ENCODE measurements around the gene OR51B6. TPM values are rescaled to one million over a fixed set of nuclear protein-coding genes. Genes with fewer than 3 reads are reported as not detected.

The OR51B6 gene
- total RNA-seq, 1 experiment from 2014 or later = not detected

- H3K9me3 ChIP-seq (ENCODE audit: low read depth, low read length, poor library complexity, severe bottlenecking) = no peaks in the 10 kb centered on the region
- no peak for DNase-seq (ENCODE audit: low spot score)
- BruUV-seq (replicated peaks) = no TSS peak
Measured at GRCh38 chr11:5368502-5369043, 17.3 kb downstream of the OR51B6 start.

GRCh38 chr11:5369789-5370188, 18.5 kb downstream of the OR51B6 start:
- H3K36me3 ChIP-seq (ENCODE audit: insufficient read depth, low read length, poor library complexity, severe bottlenecking) = no peaks in the 10 kb centered on the region
- no peaks in the 10 kb centered on the region for H3K9me3 ChIP-seq (ENCODE audit: low read depth, low read length, poor library complexity, severe bottlenecking)
- TF ChIP-seq EZH2 (IDR thresholded peaks at IDR 0.05; ENCODE audit: borderline replicate concordance, low read depth, low read length, poor library complexity, severe bottlenecking) (no peak), CTCF (conservative IDR thresholded peaks at IDR 0.05; ENCODE audit: low read depth, low read length) (0 out of 2 replicates have a peak, but pooled peaks have one; percentile 32)
- no peak for DNase-seq (ENCODE audit: low spot score)
- H3K27me3 ChIP-seq (replicated peaks; ENCODE audit: insufficient read depth, low read depth, low read length, poor library complexity) = no peaks in the 10 kb centered on the region
- no peak overlapping the region for H3K4me3 ChIP-seq (ENCODE audit: low read depth, low read length, poor library complexity, severe bottlenecking)
- ChIA-PET CTCF (no interaction called here), POLR2A (ENCODE audit: low non-redundant PET) (no interaction called here)
- intact Hi-C loops (cut with micrococcal nuclease; ENCODE audit: unreplicated experiment) = no loop called here
- H3K4me1 ChIP-seq (ENCODE audit: insufficient read depth, low read length, poor library complexity, severe bottlenecking) = no peaks in the 10 kb centered on the region
- H3K27ac ChIP-seq (ENCODE audit: low read depth, low read length, poor library complexity, severe bottlenecking) = no peak overlapping the region
- BruUV-seq (replicated peaks) = no TSS peak

More at GRCh38 chr11:5368502-5369043, 17.3 kb downstream of the OR51B6 start:
- POLR2A ChIA-PET (ENCODE audit: low non-redundant PET) = no interaction called here
- no peak overlapping the region for H3K27ac ChIP-seq (ENCODE audit: low read depth, low read length, poor library complexity, severe bottlenecking)
- H3K4me1 ChIP-seq (ENCODE audit: insufficient read depth, low read length, poor library complexity, severe bottlenecking) = no peaks in the 10 kb centered on the region
- no peak for TF ChIP-seq CTCF (conservative IDR thresholded peaks at IDR 0.05; ENCODE audit: low read depth, low read length)
- no peak for TF ChIP-seq EZH2 (IDR thresholded peaks at IDR 0.05; ENCODE audit: borderline replicate concordance, low read depth, low read length, poor library complexity, severe bottlenecking)
- H3K27me3 ChIP-seq (replicated peaks; ENCODE audit: insufficient read depth, low read depth, low read length, poor library complexity) = no peaks in the 10 kb centered on the region
- CTCF ChIA-PET = no interaction called here
- no peak overlapping the region for H3K4me3 ChIP-seq (ENCODE audit: low read depth, low read length, poor library complexity, severe bottlenecking)
- H3K36me3 ChIP-seq (ENCODE audit: insufficient read depth, low read length, poor library complexity, severe bottlenecking) = no peaks in the 10 kb centered on the region
- intact Hi-C loops (cut with micrococcal nuclease; ENCODE audit: unreplicated experiment) = no loop called here

GRCh38 chr11:5380740-5381342, 29.5 kb downstream of the OR51B6 start:
- intact Hi-C loops (cut with micrococcal nuclease; ENCODE audit: unreplicated experiment) = loop anchor here (1.0 to 5.0 kb wide), 3 partner anchors 179 to 754 kb away; partner anchors contain the start of gene OR51V1
- H3K9me3 ChIP-seq (ENCODE audit: low read depth, low read length, poor library complexity, severe bottlenecking) = no peaks in the 10 kb centered on the region
- TF ChIP-seq CTCF (conservative IDR thresholded peaks at IDR 0.05; ENCODE audit: low read depth, low read length) (peak; percentile 70), EZH2 (IDR thresholded peaks at IDR 0.05; ENCODE audit: borderline replicate concordance, low read depth, low read length, poor library complexity, severe bottlenecking) (no peak)
- H3K27me3 ChIP-seq (replicated peaks; ENCODE audit: insufficient read depth, low read depth, low read length, poor library complexity) = no peaks in the 10 kb centered on the region
- H3K36me3 ChIP-seq (ENCODE audit: insufficient read depth, low read length, poor library complexity, severe bottlenecking) = no peaks in the 10 kb centered on the region
- no peaks in the 10 kb centered on the region for H3K4me1 ChIP-seq (ENCODE audit: insufficient read depth, low read length, poor library complexity, severe bottlenecking)
- ChIA-PET CTCF (no interaction called here), POLR2A (ENCODE audit: low non-redundant PET) (no interaction called here)
- H3K27ac ChIP-seq (ENCODE audit: low read depth, low read length, poor library complexity, severe bottlenecking) = no peak overlapping the region
- no peak overlapping the region for H3K4me3 ChIP-seq (ENCODE audit: low read depth, low read length, poor library complexity, severe bottlenecking)
- no TSS peak for BruUV-seq (replicated peaks)
- peak; percentile 61 for DNase-seq (ENCODE audit: low spot score)

Data from A673 (cell line).